Measurements from ENCODE around the gene LAPTM4A. TPM values are rescaled to one million over a fixed set of nuclear protein-coding genes. Genes with fewer than 3 reads are reported as not detected.

Gene LAPTM4A
- total and polyA plus RNA-seq, 10 of the 15 experiments (the other 5 are each of a cell fraction or from before 2014, with no cell fraction given): 17.8 to 107 (median 45.8) TPM

GRCh38 chr2:19987936-19988335 is 63.5 kb downstream of the LAPTM4A start:
- 47% methylated on average over 5 of the region's 5 CpGs for WGBS (ENCODE audit: insufficient coverage, insufficient replicate concordance, low lambda C conversion rate, missing lambda C conversion rate)
- Histone ChIP-seq H2AFZ (ENCODE audit: control insufficient read depth, low read depth, low read length) (no peak overlapping the region), H3K4me3 (peak overlapping the region; percentile 7; the same call in 1 of the 2 replicates), H3K36me3 (ENCODE audit: control insufficient read depth in 2 of 2, insufficient read depth in 2 of 2, low read length in 1 of 2) (no peaks in the 10 kb centered on the region), H3K4me1 (ENCODE audit: control insufficient read depth, insufficient read depth, low read length) (peaks cover 6% of the 10 kb centered on the region; the same call in 1 of the 2 replicates), H3K27me3 (replicated peaks in 1 of 2; ENCODE audit: control insufficient read depth in 2 of 2, insufficient read depth in 2 of 2, low read length in 1 of 2) (no peaks in the 10 kb centered on the region), H3K9ac (ENCODE audit: control insufficient read depth, insufficient read depth, low read length) (no peak overlapping the region), H3K4me2 (ENCODE audit: control insufficient read depth, insufficient read depth) (peak overlapping the region; percentile 93), H4K20me1 (ENCODE audit: control insufficient read depth, insufficient read depth) (no peaks in the 10 kb centered on the region), H3K79me2 (ENCODE audit: control insufficient read depth, insufficient read depth, low read length) (no peaks in the 10 kb centered on the region), H3K27ac (ENCODE audit: control insufficient read depth, insufficient read depth) (no peak overlapping the region), H3K9me3 (replicated peaks; ENCODE audit: control insufficient read depth, insufficient read depth, low read length) (no peaks in the 10 kb centered on the region)
- peak; percentile 31 for DNase-seq (ENCODE audit: low read depth, low spot score)
- in situ Hi-C loops (cut with MboI): no loop called here
- SMC1A ChIA-PET (ENCODE audit: uncharacterized antibody, unreplicated experiment): interaction anchor here (0.6 to 2.8 kb wide), 8 partner anchors 10 to 94 kb away, joined by 3 to 19 read pairs (median 6); partner anchors contain the start of genes LAPTM4A and MATN3
- RAD21 ChIA-PET (ENCODE audit: unreplicated experiment): interaction anchor here (1.1 to 1.4 kb wide), 3 partner anchors 32 to 236 kb away, joined by 3 to 4 read pairs (median 3); no protein-coding TSS in a partner anchor
- CTCF ChIA-PET: interaction anchor here (0.8 to 3.2 kb wide), 13 partner anchors 17 to 350 kb away, joined by 3 to 14 read pairs (median 3); partner anchors contain the start of gene MATN3
- BruUV-seq (replicated peaks): no TSS peak
- intact Hi-C loops (cut with micrococcal nuclease; ENCODE audit: unreplicated experiment): loop anchor here (2.0 kb wide), 1 partner anchor 87 kb away; the partner anchor contains the start of gene TTC32
- POLR2A ChIA-PET: interaction anchor here (1.0 to 1.2 kb wide), 2 partner anchors 56 to 88 kb away, joined by 3 read pairs; no protein-coding TSS in a partner anchor
- ATAC-seq: peak; percentile 91
- peak; percentile 97 for FAIRE-seq
- TF ChIP-seq, protein P1, sequence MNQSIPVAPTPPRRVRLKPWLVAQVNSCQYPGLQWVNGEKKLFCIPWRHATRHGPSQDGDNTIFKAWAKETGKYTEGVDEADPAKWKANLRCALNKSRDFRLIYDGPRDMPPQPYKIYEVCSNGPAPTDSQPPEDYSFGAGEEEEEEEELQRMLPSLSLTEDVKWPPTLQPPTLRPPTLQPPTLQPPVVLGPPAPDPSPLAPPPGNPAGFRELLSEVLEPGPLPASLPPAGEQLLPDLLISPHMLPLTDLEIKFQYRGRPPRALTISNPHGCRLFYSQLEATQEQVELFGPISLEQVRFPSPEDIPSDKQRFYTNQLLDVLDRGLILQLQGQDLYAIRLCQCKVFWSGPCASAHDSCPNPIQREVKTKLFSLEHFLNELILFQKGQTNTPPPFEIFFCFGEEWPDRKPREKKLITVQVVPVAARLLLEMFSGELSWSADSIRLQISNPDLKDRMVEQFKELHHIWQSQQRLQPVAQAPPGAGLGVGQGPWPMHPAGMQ (IDR thresholded peaks at IDR 0.05; ENCODE audit: borderline replicate concordance): no peak
- TF ChIP-seq, protein P2, sequence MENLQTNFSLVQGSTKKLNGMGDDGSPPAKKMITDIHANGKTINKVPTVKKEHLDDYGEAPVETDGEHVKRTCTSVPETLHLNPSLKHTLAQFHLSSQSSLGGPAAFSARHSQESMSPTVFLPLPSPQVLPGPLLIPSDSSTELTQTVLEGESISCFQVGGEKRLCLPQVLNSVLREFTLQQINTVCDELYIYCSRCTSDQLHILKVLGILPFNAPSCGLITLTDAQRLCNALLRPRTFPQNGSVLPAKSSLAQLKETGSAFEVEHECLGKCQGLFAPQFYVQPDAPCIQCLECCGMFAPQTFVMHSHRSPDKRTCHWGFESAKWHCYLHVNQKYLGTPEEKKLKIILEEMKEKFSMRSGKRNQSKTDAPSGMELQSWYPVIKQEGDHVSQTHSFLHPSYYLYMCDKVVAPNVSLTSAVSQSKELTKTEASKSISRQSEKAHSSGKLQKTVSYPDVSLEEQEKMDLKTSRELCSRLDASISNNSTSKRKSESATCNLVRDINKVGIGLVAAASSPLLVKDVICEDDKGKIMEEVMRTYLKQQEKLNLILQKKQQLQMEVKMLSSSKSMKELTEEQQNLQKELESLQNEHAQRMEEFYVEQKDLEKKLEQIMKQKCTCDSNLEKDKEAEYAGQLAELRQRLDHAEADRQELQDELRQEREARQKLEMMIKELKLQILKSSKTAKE (IDR thresholded peaks at IDR 0.05; ENCODE audit: low read depth, poor library complexity, severe bottlenecking): peak; percentile 65
- TF ChIP-seq BMI1 (IDR thresholded peaks at IDR 0.05; ENCODE audit: borderline replicate concordance) (peak; percentile 27; the same call in 1 of the 2 replicates), EP300 (IDR thresholded peaks at IDR 0.05; ENCODE audit: borderline replicate concordance in 1 of 2, control insufficient read depth in 1 of 2, low read depth in 2 of 2, low read length in 2 of 2) (peak; percentile 27 to 61; a peak in 3 of 4 replicates), ZNF24 (IDR thresholded peaks at IDR 0.05) (no peak), RCOR1 (conservative IDR thresholded peaks at IDR 0.05; ENCODE audit: low read depth, low read length) (0 out of 2 replicates have a peak, but pooled peaks have one; percentile 42), CREM (IDR thresholded peaks at IDR 0.05; ENCODE audit: low read depth) (no peak), SUPT20H (IDR thresholded peaks at IDR 0.05; ENCODE audit: borderline replicate concordance, control insufficient read depth, low read depth, low read length) (no peak), TARDBP (IDR thresholded peaks at IDR 0.05; ENCODE audit: borderline replicate concordance) (no peak), JUND (IDR thresholded peaks at IDR 0.05; ENCODE audit: low read depth, low read length) (no peak), MTA2 (IDR thresholded peaks at IDR 0.05; ENCODE audit: low read depth) (peak; percentile 81), CBX3 (IDR thresholded peaks at IDR 0.05; ENCODE audit: borderline replicate concordance, low read depth) (no peak), NR2F1 (conservative IDR thresholded peaks at IDR 0.05) (0 out of 2 replicates have a peak, but pooled peaks have one; percentile 39), POLR2AphosphoS2 (IDR thresholded peaks at IDR 0.05; ENCODE audit: low read depth, low read length) (no peak), IKZF2 (IDR thresholded peaks at IDR 0.05) (peak in 1 of 2 experiments; percentile 57; a peak in 2 of 4 replicates), BRCA1 (IDR thresholded peaks at IDR 0.05; ENCODE audit: low read depth, low read length) (no peak), BACH1 (IDR thresholded peaks at IDR 0.05; ENCODE audit: borderline replicate concordance) (peak; percentile 47; the same call in 1 of the 2 replicates)
- TF ChIP-seq, protein P3, sequence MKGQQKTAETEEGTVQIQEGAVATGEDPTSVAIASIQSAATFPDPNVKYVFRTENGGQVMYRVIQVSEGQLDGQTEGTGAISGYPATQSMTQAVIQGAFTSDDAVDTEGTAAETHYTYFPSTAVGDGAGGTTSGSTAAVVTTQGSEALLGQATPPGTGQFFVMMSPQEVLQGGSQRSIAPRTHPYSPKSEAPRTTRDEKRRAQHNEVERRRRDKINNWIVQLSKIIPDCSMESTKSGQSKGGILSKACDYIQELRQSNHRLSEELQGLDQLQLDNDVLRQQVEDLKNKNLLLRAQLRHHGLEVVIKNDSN (IDR thresholded peaks at IDR 0.05; ENCODE audit: borderline replicate concordance, extremely low read length, insufficient read depth, low read depth, low read length): no peak
